GM23248 (cell line): ENCODE data around the gene NOL4L.

ENCODE experiments used
- EZH2 ChIP-seq: fragments of 200-600 bp; sonication (generic); IDR thresholded peaks from 2 replicates; pipeline ENCODE4 v1.6.1; 2018; ENCODE audit warnings: antibody characterized with exemption, mild to moderate bottlenecking; ENCODE audit not compliant: insufficient read depth, poor library complexity, severe bottlenecking
- EZH2phosphoT487 ChIP-seq: fragments of 200-600 bp; sonication (generic); IDR thresholded peaks from 2 replicates; pipeline ENCODE4 v1.6.1; 2018; ENCODE audit warnings: antibody characterized with exemption, moderate library complexity, mild to moderate bottlenecking, low read depth; ENCODE audit not compliant: insufficient read depth

DNA sequence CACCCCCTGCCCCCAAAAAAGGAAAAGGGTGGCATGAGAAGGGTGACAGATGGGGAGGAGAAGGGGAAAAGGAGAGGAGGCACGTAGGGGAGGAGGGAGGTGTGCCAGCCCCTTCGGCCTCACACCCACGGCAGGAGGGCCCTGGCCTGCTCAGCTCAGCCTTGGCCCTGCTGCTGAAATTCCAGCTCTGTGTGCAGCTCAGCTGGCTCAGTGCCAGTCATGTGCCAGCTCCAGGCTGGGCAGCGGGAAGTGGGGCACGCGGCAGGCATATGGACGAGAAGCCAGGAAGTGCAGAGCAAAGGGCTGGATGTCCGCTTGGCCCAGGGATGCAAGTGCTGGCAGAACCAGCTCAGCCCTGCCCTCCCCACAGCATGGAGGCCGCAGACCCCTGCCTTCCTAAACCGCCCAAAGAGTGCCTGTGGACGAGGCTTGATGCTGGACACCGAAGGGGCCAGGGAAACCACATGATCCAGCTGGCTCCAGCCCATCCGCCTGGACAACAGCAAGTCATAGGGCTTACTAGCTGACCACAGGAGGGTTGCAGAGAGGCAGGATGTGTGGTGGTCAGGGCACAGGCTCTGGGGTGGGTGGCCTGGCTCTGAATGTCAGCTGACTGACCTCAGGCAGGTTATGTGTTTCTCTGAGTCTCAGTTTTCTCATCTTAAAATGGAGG, 60.2 kb downstream of the NOL4L start:
- no peak for TF ChIP-seq EZH2phosphoT487
- no peak for TF ChIP-seq EZH2
